HG02870 (cell line): ENCODE measurements around the gene NANOG.
"Not testable (repeated sequence)": the region's sequence is repeated elsewhere in the genome, so short reads cannot be mapped to it uniquely, and the experiment has no call there.

Experiments used
- ATAC-seq: cut with Tn5 transposase; IDR thresholded peaks from one replicate; pipeline ENCODE4 v1.9.1; 2021; ENCODE audit warnings: mild to moderate bottlenecking, moderate library complexity; ENCODE audit not compliant: unreplicated experiment

The NANOG gene

GRCh38 chr12:7801460-7801859, 12.3 kb downstream of the NANOG start:
- no peak for ATAC-seq

GRCh38 chr12:7806319-7806718, 17.1 kb downstream of the NANOG start:
- not testable (repeated sequence) for ATAC-seq

- ATAC-seq: no peak
These were observed 17.8 kb downstream of the NANOG start for GRCh38 chr12:7806863-7807487.

GRCh38 chr12:7825754-7826153, 36.6 kb downstream of the NANOG start:
- not testable (repeated sequence) for ATAC-seq

GRCh38 chr12:7829737-7830136, 40.5 kb downstream of the NANOG start:
- ATAC-seq: not testable (repeated sequence)

GRCh38 chr12:7832059-7832696, 43.0 kb downstream of the NANOG start:
- ATAC-seq: no peak

GRCh38 chr12:7833201-7833600, 44.0 kb downstream of the NANOG start:
- not testable (repeated sequence) for ATAC-seq

- no peak for ATAC-seq
These were observed 44.6 kb downstream of the NANOG start for GRCh38 chr12:7833831-7834230.

- ATAC-seq: no peak
These were observed 45.5 kb downstream of the NANOG start for GRCh38 chr12:7834701-7835100.

GRCh38 chr12:7835116-7835515, 45.9 kb downstream of the NANOG start:
- no peak for ATAC-seq

GRCh38 chr12:7835766-7836165, 46.6 kb downstream of the NANOG start:
- no peak for ATAC-seq

- no peak for ATAC-seq
These were observed 48.2 kb downstream of the NANOG start for GRCh38 chr12:7837366-7837765.

GRCh38 chr12:7839226-7839625, 50.0 kb downstream of the NANOG start:
- ATAC-seq: not testable (repeated sequence)

GRCh38 chr12:7839848-7840247, 50.6 kb downstream of the NANOG start:
- ATAC-seq: not testable (repeated sequence)

- not testable (repeated sequence) for ATAC-seq
These were observed 53.2 kb downstream of the NANOG start for GRCh38 chr12:7842444-7842843.

- ATAC-seq: not testable (repeated sequence)
These were observed 53.9 kb downstream of the NANOG start for GRCh38 chr12:7843149-7843548.

GRCh38 chr12:7843583-7843982, 54.4 kb downstream of the NANOG start:
- not testable (repeated sequence) for ATAC-seq

- no peak for ATAC-seq
These were observed 54.9 kb downstream of the NANOG start for GRCh38 chr12:7844116-7844515.

- ATAC-seq: not testable (repeated sequence)
These were observed 58.3 kb downstream of the NANOG start for GRCh38 chr12:7847226-7848097.

GRCh38 chr12:7848098-7848422, 58.9 kb downstream of the NANOG start:
- ATAC-seq: not testable (repeated sequence)
